Upper lobe of right lung (tissue), 1 donor: Measurements from ENCODE around the gene EPAS1. TPM values are rescaled to one million over a fixed set of nuclear protein-coding genes. Genes with fewer than 3 reads are reported as not detected.

Experiments used
- ATAC-seq: fragments of 200-7000 bp; cut with Tn5 transposase; one replicate; pipeline ENCODE4 v1.9.1; 2020; ENCODE audit warnings: mild to moderate bottlenecking, moderate library complexity
- DNase-seq: peaks from one replicate; pipeline ENCODE4 v3.0.0-alpha.2; 2020
- H3K27ac ChIP-seq: fragments of 200-600 bp; one replicate; pipeline ENCODE4 v1.8.0; 2022
- H3K27me3 ChIP-seq: fragments of 200-600 bp; one replicate; pipeline ENCODE4 v1.8.0; 2022; ENCODE audit warnings: mild to moderate bottlenecking
- H3K36me3 ChIP-seq: fragments of 200-600 bp; one replicate; pipeline ENCODE4 v1.8.0; 2022
- H3K4me1 ChIP-seq: fragments of 200-600 bp; one replicate; pipeline ENCODE4 v1.8.0; 2022
- H3K4me3 ChIP-seq: fragments of 200-600 bp; one replicate; pipeline ENCODE4 v1.8.0; 2022; ENCODE audit warnings: mild to moderate bottlenecking
- H3K9me3 ChIP-seq: fragments of 200-600 bp; one replicate; pipeline ENCODE4 v1.8.0; 2022
- CTCF ChIP-seq: fragments of 200-600 bp; IDR thresholded peaks from one replicate; pipeline ENCODE4 v1.8.0; 2022; ENCODE audit warnings: antibody characterized with exemption
- intact Hi-C: fragments of 100-400 bp; cut with DNase I; formaldehyde crosslinking; loops from one replicate; pipeline ENCODE4 v1.11.0; 2022
- total RNA-seq: library from RNA; stranded (reverse); fragmentation: NEBNext Ultra II Directional; extraction: Animal tissue kit (Norgen Biotek cat#: 25700); gene quantifications from one replicate; pipeline ENCODE4 v1.2.1, GENCODE V29; 2021
- donor health status: DM: no; HTN: yes; CAD: no; lungs with severe emphysema.

The EPAS1 gene
- total RNA-seq, 1 donor from 2014 or later, result 1,593 TPM

DNA sequence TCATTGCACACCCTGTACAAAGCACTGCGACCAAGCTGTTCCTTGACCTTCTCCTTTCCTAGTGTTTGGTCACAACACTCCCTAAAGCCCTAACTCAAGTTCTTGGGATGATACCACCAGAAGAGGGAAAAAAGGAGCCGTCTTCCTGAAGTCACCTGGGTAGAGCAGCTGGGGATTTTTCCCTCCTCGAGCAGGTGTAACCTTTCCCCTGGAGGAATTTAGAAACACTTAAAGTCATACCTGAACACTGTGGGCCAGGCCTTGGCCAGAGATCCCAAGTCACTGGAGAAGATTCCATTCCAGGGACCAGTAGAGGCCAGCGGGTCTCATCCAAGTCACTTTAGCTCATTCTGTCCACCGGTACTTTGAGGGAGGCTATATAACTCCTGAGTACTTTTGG lies 13.2 kb downstream of the EPAS1 start:
- peaks cover 100% of the 10 kb centered on the region for H3K4me1 ChIP-seq
- no peak overlapping the region for H3K4me3 ChIP-seq
- DNase-seq (no peak), ATAC-seq (no peak)
- H3K27me3 ChIP-seq, result no peaks in the 10 kb centered on the region
- no peaks in the 10 kb centered on the region for H3K36me3 ChIP-seq
- TF ChIP-seq CTCF, result no peak
- intact Hi-C loops, result no loop called here
- peak overlapping the region; percentile 76 for H3K27ac ChIP-seq
- no peaks in the 10 kb centered on the region for H3K9me3 ChIP-seq

GRCh38 chr2:46311651-46312223 lies 14.5 kb downstream of the EPAS1 start:
- DNase-seq (no peak), ATAC-seq (no peak)
- no peak overlapping the region for H3K4me3 ChIP-seq
- no peaks in the 10 kb centered on the region for H3K36me3 ChIP-seq
- H3K27me3 ChIP-seq, result no peaks in the 10 kb centered on the region
- intact Hi-C loops, result no loop called here
- no peak for TF ChIP-seq CTCF
- no peaks in the 10 kb centered on the region for H3K9me3 ChIP-seq
- H3K27ac ChIP-seq, result peak overlapping the region; percentile 76
- H3K4me1 ChIP-seq, result peaks cover 100% of the 10 kb centered on the region

DNA sequence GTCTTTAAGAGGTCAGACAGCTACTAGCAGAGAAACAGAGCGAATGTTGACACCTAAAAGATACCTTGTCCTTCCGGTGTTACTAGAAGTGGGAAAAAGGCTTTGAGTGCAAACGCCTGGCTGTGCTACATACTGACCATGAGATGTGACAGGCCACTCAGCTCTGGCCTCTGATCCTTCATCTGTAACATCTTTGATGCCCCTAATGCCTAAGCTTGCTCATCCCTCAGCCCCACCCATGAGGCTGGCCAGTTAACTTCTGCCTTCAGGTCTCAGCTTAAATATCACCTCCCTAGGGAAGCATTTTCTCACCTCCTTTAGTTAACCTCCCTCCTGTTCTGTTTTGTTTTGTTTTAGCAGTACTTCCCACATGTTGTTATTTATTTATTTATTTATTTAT lies 15.9 kb downstream of the EPAS1 start:
- intact Hi-C loops, result no loop called here

DNA sequence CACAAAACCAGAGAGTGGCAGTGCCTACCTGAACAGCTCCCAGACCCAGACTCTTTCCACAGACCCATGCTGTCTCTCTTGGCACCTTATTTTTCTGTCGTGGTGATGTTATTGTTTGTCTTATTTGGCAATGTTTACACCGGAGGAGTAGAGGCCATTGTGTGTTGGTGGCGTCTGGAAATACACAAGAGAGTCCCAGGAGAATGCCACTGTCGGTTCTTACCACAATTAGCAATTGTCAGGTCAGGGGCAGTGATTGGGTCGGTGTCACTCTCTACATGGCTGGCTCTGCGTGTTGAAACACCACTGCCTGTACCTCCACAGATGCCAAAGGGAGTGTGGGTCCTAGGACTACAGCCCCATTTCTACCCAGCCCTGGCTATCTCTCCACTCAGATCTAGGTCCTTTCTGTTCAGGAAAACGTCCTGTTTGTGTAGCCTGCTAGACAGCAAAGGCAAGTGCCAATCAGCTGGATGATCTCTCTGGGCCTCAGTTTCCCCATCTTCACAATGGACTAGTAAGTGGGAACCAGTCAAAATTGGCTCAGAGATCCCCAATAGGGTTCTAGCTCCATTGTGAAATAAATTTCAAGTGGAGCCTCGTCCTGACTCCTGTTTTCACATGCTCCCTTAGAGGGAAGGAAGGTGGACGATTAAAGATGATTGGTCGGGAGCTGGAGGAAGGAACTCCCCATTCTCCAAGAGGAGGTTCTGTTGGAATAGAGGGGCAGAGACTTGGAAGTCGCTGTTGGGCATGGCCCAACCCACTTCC lies 17.0 kb downstream of the EPAS1 start:
- no peak overlapping the region for H3K4me3 ChIP-seq
- DNase-seq (no peak), ATAC-seq (no peak)
- TF ChIP-seq CTCF, result no peak
- peaks cover 96% of the 10 kb centered on the region for H3K4me1 ChIP-seq
- intact Hi-C loops, result no loop called here
- no peaks in the 10 kb centered on the region for H3K36me3 ChIP-seq
- H3K27ac ChIP-seq, result peak overlapping the region; percentile 76
- no peaks in the 10 kb centered on the region for H3K27me3 ChIP-seq
- no peaks in the 10 kb centered on the region for H3K9me3 ChIP-seq

More for the DNA sequence above, 15.9 kb downstream of the EPAS1 start:
- DNase-seq (no peak), ATAC-seq (no peak)
- Histone ChIP-seq H3K27me3 (no peaks in the 10 kb centered on the region), H3K27ac (peak overlapping the region; percentile 76), H3K9me3 (no peaks in the 10 kb centered on the region), H3K4me1 (peaks cover 97% of the 10 kb centered on the region), H3K36me3 (no peaks in the 10 kb centered on the region), H3K4me3 (peak overlapping the region; percentile 3)
- TF ChIP-seq CTCF, result no peak

- peaks cover 96% of the 10 kb centered on the region for H3K4me1 ChIP-seq
- no peak for TF ChIP-seq CTCF
- H3K27me3 ChIP-seq, result no peaks in the 10 kb centered on the region
- peak overlapping the region; percentile 6 for H3K4me3 ChIP-seq
- peak overlapping the region; percentile 76 for H3K27ac ChIP-seq
- no peaks in the 10 kb centered on the region for H3K9me3 ChIP-seq
- DNase-seq (peak; percentile 89), ATAC-seq (peak; percentile 90)
- no peaks in the 10 kb centered on the region for H3K36me3 ChIP-seq
- intact Hi-C loops, result no loop called here
Measured at GRCh38 chr2:46315103-46315890, 18.1 kb downstream of the EPAS1 start.
